Retinal pigment epithelial cell (primary cell): ENCODE results near the gene TENM3.
A peak's percentile ranks its signal among the peaks of the same experiment; 100 is the strongest.

Experiments used
- DNase-seq: peaks from one replicate; pipeline ENCODE4 v3.0.0-alpha.2; 2010; ENCODE audit warnings: low read depth
- H3K4me3 ChIP-seq: 2 replicates; pipeline ENCODE4 v1.5.1; 2011; ENCODE audit warnings: mild to moderate bottlenecking, low read length, control low read depth, moderate library complexity
- TF ChIP-seq, protein P1 (sequence below): conservative IDR thresholded peaks from 2 replicates; pipeline ENCODE4 v1.5.1; 2011; ENCODE audit warnings: low read depth, low read length, control low read depth, inconsistent platforms

TENM3 gene

GRCh38 chr4:182434720-182435119, 191.5 kb downstream of the TENM3 start:
- DNase-seq, result no peak

DNA sequence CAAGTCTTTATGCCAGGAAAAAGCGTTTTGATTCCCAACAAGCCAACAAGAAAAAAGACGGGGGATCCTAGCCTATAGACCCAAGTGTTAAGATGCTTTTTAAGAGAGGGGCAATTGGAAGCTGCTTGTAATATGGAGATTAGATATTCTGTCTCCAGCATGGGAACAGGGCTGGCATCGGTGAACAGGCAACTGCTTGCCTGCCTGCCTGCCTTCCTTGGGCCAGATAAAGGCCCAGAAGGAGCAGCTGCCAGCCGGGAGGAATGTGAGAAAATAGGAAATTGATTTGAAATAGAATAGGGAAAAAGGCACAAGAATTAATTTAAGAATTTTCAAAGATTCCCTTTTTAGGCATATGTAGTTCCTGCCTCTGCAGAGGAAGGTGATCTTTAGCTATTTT, 192.2 kb downstream of the TENM3 start:
- H3K4me3 ChIP-seq, result no peak overlapping the region
- TF ChIP-seq, protein P1, sequence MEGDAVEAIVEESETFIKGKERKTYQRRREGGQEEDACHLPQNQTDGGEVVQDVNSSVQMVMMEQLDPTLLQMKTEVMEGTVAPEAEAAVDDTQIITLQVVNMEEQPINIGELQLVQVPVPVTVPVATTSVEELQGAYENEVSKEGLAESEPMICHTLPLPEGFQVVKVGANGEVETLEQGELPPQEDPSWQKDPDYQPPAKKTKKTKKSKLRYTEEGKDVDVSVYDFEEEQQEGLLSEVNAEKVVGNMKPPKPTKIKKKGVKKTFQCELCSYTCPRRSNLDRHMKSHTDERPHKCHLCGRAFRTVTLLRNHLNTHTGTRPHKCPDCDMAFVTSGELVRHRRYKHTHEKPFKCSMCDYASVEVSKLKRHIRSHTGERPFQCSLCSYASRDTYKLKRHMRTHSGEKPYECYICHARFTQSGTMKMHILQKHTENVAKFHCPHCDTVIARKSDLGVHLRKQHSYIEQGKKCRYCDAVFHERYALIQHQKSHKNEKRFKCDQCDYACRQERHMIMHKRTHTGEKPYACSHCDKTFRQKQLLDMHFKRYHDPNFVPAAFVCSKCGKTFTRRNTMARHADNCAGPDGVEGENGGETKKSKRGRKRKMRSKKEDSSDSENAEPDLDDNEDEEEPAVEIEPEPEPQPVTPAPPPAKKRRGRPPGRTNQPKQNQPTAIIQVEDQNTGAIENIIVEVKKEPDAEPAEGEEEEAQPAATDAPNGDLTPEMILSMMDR, result no peak
- DNase-seq, result no peak

More at GRCh38 chr4:182434720-182435119, 191.5 kb downstream of the TENM3 start:
- H3K4me3 ChIP-seq, result no peak overlapping the region
- TF ChIP-seq, protein P1, result no peak

GRCh38 chr4:182443070-182443469, 199.9 kb downstream of the TENM3 start:
- TF ChIP-seq, protein P1, result no peak
- no peak overlapping the region for H3K4me3 ChIP-seq
- no peak for DNase-seq

DNA sequence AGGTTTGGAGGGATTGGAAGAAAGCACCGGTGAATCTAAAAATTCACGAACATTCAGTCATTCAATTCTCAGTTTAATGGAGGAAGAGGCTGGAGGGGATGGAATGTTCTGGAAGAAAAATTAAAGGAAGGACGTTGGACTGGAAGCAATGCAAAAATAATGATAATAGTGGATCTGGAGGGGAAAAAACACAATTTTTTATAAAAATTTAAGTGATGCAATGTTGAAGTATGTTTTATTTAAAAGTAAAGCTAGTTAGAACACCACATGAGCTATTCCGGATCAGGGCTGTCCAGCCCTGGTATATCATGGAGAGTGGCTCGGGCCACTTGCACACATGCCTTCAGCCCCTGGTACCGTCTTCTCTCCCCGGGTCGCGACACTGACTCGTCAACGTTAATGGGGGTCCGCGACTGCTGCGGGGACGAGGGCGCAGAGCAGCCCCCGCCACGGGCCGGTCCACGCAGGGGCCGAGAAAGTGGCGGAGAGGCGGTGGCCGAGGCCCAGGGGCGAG, 204.6 kb downstream of the TENM3 start:
- TF ChIP-seq, protein P1, result no peak
- DNase-seq, result no peak
- H3K4me3 ChIP-seq, result peak overlapping the region; percentile 78

DNA sequence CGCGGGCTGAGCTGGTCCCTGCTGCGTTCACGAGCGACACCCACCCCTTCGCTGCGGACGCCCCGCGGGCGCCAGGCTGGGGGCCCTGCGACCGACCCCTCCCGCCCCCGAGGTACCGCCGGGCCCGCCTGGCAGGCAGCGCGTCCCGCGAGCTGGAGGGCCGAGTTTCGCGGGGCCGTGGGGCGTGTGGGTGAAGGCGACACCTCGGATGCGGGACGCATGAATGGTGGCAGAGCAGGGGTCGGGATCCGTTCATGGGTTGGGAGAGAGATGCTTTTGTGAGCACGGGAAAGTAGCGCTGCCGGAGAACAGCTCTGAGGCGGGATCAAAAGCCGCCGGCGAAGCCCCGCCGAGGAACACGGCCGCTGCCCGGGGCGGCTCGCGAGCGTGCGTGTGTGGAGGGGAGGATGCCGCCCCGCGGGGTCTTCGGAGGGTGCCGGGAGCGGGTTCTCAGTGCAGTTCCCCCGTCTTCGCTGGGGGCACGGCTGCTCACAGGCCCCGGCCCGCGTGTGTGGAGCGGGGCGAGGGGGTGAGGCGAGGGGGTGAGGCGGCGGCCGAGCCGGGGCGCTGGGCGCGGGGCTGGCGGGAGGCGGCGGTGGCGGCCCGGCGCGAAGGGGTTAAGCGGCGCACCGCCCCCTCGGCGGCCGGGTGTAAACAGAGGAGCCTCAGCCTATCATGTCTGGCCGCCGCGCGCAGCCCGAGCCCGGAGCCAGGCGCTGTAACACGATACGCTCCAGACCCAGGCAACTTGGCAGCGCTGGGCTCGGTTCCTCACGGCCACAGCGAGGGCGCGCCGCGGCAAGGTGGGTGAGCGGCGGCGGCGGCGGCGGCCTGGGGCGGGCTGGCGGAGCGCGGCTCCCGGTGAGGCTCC, 205.3 kb downstream of the TENM3 start:
- peak overlapping the region; percentile 78 for H3K4me3 ChIP-seq
- peak; percentile 51 for DNase-seq
- TF ChIP-seq, protein P1, result no peak

DNA sequence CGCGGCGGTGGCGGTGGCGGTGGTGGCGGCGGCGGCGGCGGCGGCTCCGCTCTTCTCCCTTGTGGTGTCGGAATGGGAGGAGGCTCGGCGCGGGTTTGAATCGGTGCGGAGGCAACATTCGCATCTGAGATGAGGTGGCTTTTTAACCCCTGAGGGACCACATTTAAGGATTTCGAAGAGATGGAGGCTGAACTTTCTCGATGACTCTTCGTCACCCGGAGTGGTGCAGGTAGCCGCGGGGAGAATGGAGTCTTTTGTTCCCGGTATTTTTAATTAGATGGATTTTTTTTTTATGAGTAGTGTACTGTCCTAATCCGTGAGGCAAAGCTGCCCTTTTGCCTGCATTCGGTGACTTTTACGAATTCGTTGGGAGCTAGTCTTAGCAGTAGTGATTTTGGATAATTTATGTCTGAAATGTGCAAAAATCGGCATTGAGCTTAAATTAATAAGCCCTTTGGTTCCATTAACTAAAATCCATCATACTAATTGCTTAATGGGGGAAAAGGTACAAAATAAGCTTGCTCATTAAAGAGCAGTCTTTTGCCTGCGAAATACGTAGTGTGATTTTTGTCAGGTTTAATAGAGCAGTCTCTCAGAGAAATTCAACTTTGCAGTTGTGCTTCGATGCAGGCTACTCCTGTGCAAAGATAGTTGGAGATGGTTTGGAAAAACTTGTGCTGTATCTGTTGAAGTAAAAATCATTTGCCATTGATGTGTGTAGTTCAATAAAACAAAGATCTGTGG, 206.2 kb downstream of the TENM3 start:
- TF ChIP-seq, protein P1, result no peak
- peak overlapping the region; percentile 78 for H3K4me3 ChIP-seq
- DNase-seq, result no peak
